ENCODE data around the gene PALLD.

Gene PALLD

GRCh38 chr4:168884251-168885124 is 387.6 kb downstream of the PALLD start:
- no peak for DNase-seq

DNA sequence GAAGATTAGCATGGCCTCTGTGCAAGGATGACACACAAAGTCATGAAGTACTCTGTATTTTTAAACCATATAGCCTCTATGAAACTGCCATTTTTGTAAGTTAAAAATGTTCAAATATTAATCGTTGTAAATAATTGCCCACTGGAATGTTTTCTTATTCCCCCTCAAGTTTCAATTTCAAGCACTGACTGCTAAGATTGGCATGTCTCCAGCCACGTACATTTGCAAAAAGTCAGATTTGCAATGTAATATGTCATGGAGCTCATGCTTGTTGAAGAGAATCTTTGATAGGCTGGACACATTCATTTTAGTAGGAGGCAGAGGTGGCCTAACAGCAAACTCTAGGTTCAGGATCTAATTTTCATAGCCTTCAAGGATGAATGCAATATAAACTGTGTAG is 388.5 kb downstream of the PALLD start:
- no peak for DNase-seq

DNA sequence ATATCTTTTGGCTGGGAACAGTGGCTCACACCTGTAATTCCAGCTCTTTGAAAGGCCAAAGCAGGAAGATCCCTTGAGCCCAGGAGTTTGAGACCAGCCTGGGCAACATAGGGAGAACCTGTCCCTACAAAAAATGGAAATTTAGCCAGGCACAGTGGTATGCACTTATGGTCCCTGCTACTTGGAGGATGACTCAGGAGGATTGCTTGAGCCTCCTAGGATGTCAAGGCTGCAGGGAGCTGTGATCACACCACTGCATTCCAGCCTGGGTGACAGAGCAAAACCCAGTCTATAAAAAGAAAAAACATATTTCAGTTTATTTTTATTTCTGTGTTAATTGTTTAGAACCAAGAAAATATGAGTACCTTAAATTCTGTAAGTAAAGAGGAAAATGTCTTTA is 389.5 kb downstream of the PALLD start:
- DNase-seq = no peak

GRCh38 chr4:168887809-168888208 is 391.0 kb downstream of the PALLD start:
- DNase-seq = no peak

DNA sequence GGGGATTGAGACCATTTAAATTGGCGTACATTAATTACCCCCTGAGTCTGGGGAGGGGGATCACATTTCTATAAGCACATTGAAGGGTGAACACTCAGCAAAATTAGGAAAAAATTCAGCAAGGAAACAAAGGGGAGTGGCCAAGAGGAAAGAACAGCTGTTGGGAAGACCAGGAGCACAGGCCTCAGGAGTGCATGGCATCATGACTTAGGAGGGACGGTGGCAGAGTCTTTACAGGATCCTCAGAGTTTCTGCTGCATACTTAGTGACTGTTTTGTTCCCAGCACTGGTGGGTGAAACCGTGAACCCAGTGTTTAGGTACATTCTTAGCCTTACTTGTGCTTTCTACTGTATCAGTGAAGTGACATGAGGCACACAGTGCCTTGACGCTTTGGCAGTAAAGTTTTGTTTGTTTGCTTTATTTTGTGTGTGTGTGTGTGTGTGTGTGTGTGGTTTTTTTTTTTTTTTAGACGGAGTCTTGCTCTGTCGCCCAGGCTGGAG is 391.9 kb downstream of the PALLD start:
- no peak for DNase-seq

- no peak for DNase-seq
Observed at GRCh38 chr4:168891086-168891485, 394.2 kb downstream of the PALLD start.

GRCh38 chr4:168891688-168892087 is 394.8 kb downstream of the PALLD start:
- DNase-seq = no peak

GRCh38 chr4:168892475-168892874 is 395.6 kb downstream of the PALLD start:
- DNase-seq = no peak

GRCh38 chr4:168893205-168893604 is 396.4 kb downstream of the PALLD start:
- no peak for DNase-seq

- no peak for DNase-seq
Observed at GRCh38 chr4:168893807-168894206, 397.0 kb downstream of the PALLD start.

GRCh38 chr4:168900080-168900479 is 403.2 kb downstream of the PALLD start:
- DNase-seq = no peak

DNA sequence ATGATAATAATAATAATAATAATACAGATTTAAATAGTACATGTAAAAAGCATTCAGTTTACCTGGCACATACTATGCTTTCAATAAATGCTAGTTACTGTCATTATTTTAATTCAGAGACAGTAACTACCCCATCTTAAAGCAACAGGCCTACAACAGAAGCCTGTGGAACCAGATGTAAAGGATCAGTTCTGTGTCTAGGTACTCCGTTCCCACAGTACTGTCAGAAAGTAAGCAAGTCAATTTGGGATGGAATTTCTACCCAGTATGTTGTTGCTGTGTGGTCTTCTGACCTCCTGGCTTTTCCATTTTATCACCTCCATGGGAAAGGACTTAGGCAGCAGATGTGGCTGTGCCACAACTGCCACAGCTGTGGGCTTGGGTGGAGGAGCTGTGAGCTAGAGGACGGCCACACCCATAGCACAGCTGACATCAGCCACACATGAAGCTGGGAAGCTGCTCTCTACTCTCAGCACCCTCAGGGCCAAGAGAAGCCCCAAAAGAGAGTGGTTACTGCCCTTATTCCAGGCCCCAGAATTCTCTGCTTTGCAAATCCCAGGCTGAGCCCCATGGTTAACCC is 410.4 kb downstream of the PALLD start:
- no peak for DNase-seq

- no peak for DNase-seq
Observed at GRCh38 chr4:168908093-168908492, 411.2 kb downstream of the PALLD start.

DNA sequence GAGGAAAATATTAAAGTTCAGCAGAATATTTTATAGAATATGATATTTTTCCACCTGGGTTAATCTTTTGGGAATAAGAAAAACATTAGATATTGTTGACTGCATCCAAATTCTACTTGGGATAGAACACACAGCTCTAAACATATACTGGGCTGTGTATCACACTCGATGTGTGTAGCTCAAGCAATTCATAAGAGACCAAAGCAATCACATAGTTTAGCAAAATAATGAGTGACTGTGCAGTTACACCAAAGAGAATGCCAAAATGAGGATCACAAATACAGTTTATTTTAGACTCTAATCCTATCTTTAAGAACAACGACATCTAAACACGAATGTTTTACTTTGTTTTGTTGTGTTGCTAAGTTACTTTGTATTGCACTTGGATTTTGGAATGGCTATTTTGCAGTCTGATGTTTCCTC is 412.0 kb downstream of the PALLD start:
- DNase-seq = no peak

GRCh38 chr4:168914095-168914494 is 417.2 kb downstream of the PALLD start:
- DNase-seq = no peak

- DNase-seq = no peak
Observed at GRCh38 chr4:168917138-168917779, 420.4 kb downstream of the PALLD start.

DNA sequence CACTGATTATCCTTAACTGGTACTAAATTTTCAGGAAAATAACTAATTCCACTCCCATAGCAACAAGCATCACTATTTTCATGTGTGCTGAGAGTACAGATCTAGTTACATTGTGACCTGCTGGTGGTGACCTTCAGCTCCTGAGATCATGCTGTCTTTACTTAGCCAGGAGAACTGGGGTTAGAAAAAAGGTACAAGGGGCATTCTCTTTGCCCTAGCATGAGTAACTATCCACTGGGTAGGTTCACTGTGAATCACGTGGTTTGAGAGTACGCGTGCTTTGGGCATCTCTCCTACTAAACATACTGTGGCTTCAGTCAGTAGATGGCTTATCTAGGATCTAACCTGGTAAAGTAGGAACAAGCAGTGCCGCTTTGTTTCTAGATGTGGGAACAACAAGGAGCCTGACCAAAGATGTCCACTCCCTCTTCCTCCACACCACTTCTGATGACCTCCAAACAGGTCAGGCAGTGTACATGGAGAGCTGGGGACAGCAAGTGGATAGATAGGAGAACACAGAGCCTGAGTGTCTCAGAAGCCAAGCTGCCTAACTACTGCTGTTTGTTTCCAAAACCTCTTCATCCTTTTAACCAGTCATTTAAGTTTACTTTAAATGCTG is 423.0 kb downstream of the PALLD start:
- DNase-seq = no peak

- no peak for DNase-seq
Observed at GRCh38 chr4:168920441-168921065, 423.7 kb downstream of the PALLD start.

GRCh38 chr4:168923526-168924194 is 426.8 kb downstream of the PALLD start:
- DNase-seq = peak; percentile 68

DNA sequence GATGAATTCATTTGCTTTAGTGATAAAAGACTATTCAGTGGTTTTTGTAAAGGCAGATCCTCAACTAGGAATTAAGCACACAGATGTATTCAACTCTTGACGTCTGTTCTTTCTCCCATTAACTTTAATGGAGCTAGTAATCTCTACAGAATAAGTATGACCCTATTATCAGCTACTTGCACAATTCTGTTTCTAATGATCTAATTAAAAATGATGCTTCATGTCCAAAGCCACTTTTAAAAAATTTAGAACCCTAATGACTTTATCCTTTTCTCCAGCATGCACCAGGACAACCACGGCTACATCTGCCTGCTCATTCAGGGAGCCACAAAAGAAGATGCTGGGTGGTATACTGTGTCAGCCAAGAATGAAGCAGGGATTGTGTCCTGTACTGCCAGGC is 427.8 kb downstream of the PALLD start:
- DNase-seq = no peak

GRCh38 chr4:168925789-168926490 is 429.1 kb downstream of the PALLD start:
- DNase-seq = no peak

GRCh38 chr4:168928346-168928745 is 431.5 kb downstream of the PALLD start:
- no peak for DNase-seq

All from CD4-positive, alpha-beta T cell treated with Interleukin-6 for 4 hours (primary cell).